Kidney capillary endothelial cell (primary cell): ENCODE results near the gene TMEM135.
"Not testable (repeated sequence)": the region's sequence is repeated elsewhere in the genome, so short reads cannot be mapped to it uniquely, and the experiment has no call there.

Source experiments
- DNase-seq: peaks from one replicate; pipeline ENCODE4 v3.0.0-alpha.2; 2018; ENCODE audit warnings: low spot score

TMEM135 gene

GRCh38 chr11:87143641-87144040, 105.9 kb downstream of the TMEM135 start:
- DNase-seq, result no peak

- no peak for DNase-seq
Observed at GRCh38 chr11:87144252-87144651, 106.5 kb downstream of the TMEM135 start.

GRCh38 chr11:87148749-87149148, 111.0 kb downstream of the TMEM135 start:
- DNase-seq, result no peak

GRCh38 chr11:87149782-87150181, 112.0 kb downstream of the TMEM135 start:
- DNase-seq, result not testable (repeated sequence)

GRCh38 chr11:87150936-87151335, 113.2 kb downstream of the TMEM135 start:
- DNase-seq, result no peak

GRCh38 chr11:87154246-87154645, 116.5 kb downstream of the TMEM135 start:
- no peak for DNase-seq

- DNase-seq, result no peak
Observed at GRCh38 chr11:87156970-87157369, 119.2 kb downstream of the TMEM135 start.

GRCh38 chr11:87169076-87169475, 131.3 kb downstream of the TMEM135 start:
- DNase-seq, result not testable (repeated sequence)

GRCh38 chr11:87173185-87174039, 135.7 kb downstream of the TMEM135 start:
- peak; percentile 34 for DNase-seq

GRCh38 chr11:87174870-87175269, 137.1 kb downstream of the TMEM135 start:
- no peak for DNase-seq

- DNase-seq, result no peak
Observed at GRCh38 chr11:87176044-87176443, 138.3 kb downstream of the TMEM135 start.

- no peak for DNase-seq
Observed at GRCh38 chr11:87179621-87180020, 141.9 kb downstream of the TMEM135 start.

GRCh38 chr11:87180742-87181141, 143.0 kb downstream of the TMEM135 start:
- DNase-seq, result no peak

GRCh38 chr11:87181143-87181542, 143.4 kb downstream of the TMEM135 start:
- no peak for DNase-seq

GRCh38 chr11:87185228-87185627, 147.5 kb downstream of the TMEM135 start:
- no peak for DNase-seq

GRCh38 chr11:87187076-87187475, 149.3 kb downstream of the TMEM135 start:
- no peak for DNase-seq

GRCh38 chr11:87187930-87188329, 150.2 kb downstream of the TMEM135 start:
- DNase-seq, result no peak

GRCh38 chr11:87188396-87188795, 150.7 kb downstream of the TMEM135 start:
- not testable (repeated sequence) for DNase-seq

- not testable (repeated sequence) for DNase-seq
Observed at GRCh38 chr11:87188921-87189320, 151.2 kb downstream of the TMEM135 start.

GRCh38 chr11:87190071-87190470, 152.3 kb downstream of the TMEM135 start:
- DNase-seq, result no peak

- DNase-seq, result no peak
Observed at GRCh38 chr11:87193756-87194470, 156.2 kb downstream of the TMEM135 start.

- no peak for DNase-seq
Observed at GRCh38 chr11:87194985-87195820, 157.5 kb downstream of the TMEM135 start.
